Activated CD8-positive, alpha-beta T cell treated with anti-CD3 and anti-CD28 coated beads for 36 hours (primary cell): Measurements from ENCODE around the gene RACK1. TPM values are rescaled to one million over a fixed set of nuclear protein-coding genes. Genes with fewer than 3 reads are reported as not detected.
A peak's percentile ranks its signal among the peaks of the same experiment; 100 is the strongest.
"Not testable (repeated sequence)": the region's sequence is repeated elsewhere in the genome, so short reads cannot be mapped to it uniquely, and the experiment has no call there.

Experiments
- ATAC-seq: fragments of 200-7000 bp; cut with Tn5 transposase; one replicate; pipeline ENCODE4 v1.10.0; 2021; ENCODE audit warnings: mild to moderate bottlenecking, moderate library complexity
- CTCF ChIA-PET: fragments of 350-600 bp; sonication (Branson Sonifier 250); formaldehyde crosslinking; loops from one replicate; lab custom pipeline; 2021; ENCODE audit warnings: antibody characterized with exemption; lab: Charles Lee
- POLR2A ChIA-PET: fragments of 350-600 bp; sonication (Branson Sonifier 250); formaldehyde crosslinking; loops from one replicate; lab custom pipeline; 2021; ENCODE audit warnings: antibody characterized with exemption; lab: Charles Lee
- DNase-seq: peaks from one replicate; pipeline ENCODE4 v3.0.0-alpha.2; 2020
- H3K27ac Mint-ChIP-seq: one replicate; pipeline ENCODE4 v1.8.0; 2021; ENCODE audit warnings: mild to moderate bottlenecking, mixed read lengths
- H3K27me3 Mint-ChIP-seq: one replicate; pipeline ENCODE4 v1.8.0; 2021; ENCODE audit warnings: mixed read lengths
- H3K36me3 Mint-ChIP-seq: one replicate; pipeline ENCODE4 v1.8.0; 2021; ENCODE audit warnings: low read depth, mixed read lengths
- H3K4me1 Mint-ChIP-seq: one replicate; pipeline ENCODE4 v1.8.0; 2021; ENCODE audit warnings: low read depth, mixed read lengths
- H3K4me3 Mint-ChIP-seq: one replicate; pipeline ENCODE4 v1.8.0; 2021; ENCODE audit warnings: mild to moderate bottlenecking, moderate library complexity, mixed read lengths
- H3K9me3 Mint-ChIP-seq: one replicate; pipeline ENCODE4 v1.8.0; 2021; ENCODE audit warnings: mixed read lengths
- intact Hi-C: fragments of 100-400 bp; cut with micrococcal nuclease; formaldehyde crosslinking; loops from one replicate; pipeline ENCODE4 v1.10.0; 2022
- total RNA-seq, 2 experiments: library from RNA; stranded (reverse); gene quantifications; one replicate each; pipeline ENCODE4 v1.2.3, GENCODE V29; 2021
- TF ChIP-seq, protein P1 (sequence below): fragments of 200-600 bp; IDR thresholded peaks from one replicate; pipeline ENCODE4 v1.8.0; 2022; ENCODE audit warnings: antibody characterized with exemption, mild to moderate bottlenecking

The RACK1 gene
- total RNA-seq, 2 experiments from 2014 or later: 2,759 to 2,801 TPM

DNA sequence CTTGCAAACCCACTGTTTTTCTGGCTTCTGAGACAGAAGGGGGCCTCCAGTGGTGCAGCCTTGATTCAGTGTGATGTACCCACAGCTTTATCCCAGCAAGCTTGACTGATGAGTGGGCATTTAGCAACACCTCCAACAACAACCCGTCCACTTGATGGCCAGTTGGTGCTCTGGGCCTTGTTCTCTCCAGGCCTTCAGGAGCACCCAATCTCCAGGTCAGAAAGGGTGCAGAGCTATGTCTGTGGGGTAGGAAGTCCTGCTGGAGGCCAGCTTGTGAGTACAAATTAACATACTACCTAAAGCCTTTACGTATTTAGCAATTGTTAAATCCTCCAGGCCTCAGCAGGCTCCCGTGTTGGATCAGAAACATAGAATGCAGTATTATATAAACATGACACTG, 27.4 kb upstream of the RACK1 start:
- POLR2A ChIA-PET: interaction anchor here (1.0 kb wide), 1 partner anchor 19 kb away, joined by 3 read pairs; no protein-coding TSS in a partner anchor
- H3K4me1 Mint-ChIP-seq: peaks cover 2% of the 10 kb centered on the region

DNA sequence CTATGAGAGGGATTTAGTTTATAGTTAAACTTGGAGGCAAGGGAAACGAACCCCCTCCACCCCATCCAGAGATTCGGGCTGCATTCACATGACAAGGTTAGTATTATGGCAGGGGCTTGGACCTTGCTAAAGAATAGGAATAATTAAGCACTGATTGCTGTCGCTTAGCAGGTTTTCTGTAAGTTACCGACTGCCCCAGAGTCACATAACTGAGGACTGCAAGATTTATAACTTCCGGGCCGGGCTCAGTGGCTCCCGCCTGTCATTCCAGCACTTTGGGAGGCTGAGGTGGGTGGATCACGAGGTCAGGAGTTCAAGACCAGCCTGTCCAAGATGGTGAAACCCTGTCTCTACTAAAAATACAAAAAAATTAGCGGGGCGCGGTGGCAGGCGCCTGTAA, 24.2 kb upstream of the RACK1 start:
- CTCF ChIA-PET, ATAC-seq, H3K27me3 Mint-ChIP-seq, H3K4me1 Mint-ChIP-seq, H3K27ac Mint-ChIP-seq, POLR2A ChIA-PET, H3K4me3 Mint-ChIP-seq, H3K9me3 Mint-ChIP-seq, DNase-seq, intact Hi-C loops: not testable (repeated sequence)
- peaks cover 11% of the 10 kb centered on the region for H3K36me3 Mint-ChIP-seq

More for the DNA sequence above, 27.4 kb upstream of the RACK1 start:
- no peak overlapping the region for H3K4me3 Mint-ChIP-seq
- CTCF ChIA-PET: interaction anchor here (0.5 kb wide), 1 partner anchor 216 kb away, joined by 3 read pairs; no protein-coding TSS in a partner anchor
- DNase-seq (no peak), ATAC-seq (no peak)
- no peak overlapping the region for H3K27ac Mint-ChIP-seq
- no peaks in the 10 kb centered on the region for H3K9me3 Mint-ChIP-seq
- TF ChIP-seq, protein P1, sequence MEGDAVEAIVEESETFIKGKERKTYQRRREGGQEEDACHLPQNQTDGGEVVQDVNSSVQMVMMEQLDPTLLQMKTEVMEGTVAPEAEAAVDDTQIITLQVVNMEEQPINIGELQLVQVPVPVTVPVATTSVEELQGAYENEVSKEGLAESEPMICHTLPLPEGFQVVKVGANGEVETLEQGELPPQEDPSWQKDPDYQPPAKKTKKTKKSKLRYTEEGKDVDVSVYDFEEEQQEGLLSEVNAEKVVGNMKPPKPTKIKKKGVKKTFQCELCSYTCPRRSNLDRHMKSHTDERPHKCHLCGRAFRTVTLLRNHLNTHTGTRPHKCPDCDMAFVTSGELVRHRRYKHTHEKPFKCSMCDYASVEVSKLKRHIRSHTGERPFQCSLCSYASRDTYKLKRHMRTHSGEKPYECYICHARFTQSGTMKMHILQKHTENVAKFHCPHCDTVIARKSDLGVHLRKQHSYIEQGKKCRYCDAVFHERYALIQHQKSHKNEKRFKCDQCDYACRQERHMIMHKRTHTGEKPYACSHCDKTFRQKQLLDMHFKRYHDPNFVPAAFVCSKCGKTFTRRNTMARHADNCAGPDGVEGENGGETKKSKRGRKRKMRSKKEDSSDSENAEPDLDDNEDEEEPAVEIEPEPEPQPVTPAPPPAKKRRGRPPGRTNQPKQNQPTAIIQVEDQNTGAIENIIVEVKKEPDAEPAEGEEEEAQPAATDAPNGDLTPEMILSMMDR: no peak
- H3K27me3 Mint-ChIP-seq: no peaks in the 10 kb centered on the region
- no peaks in the 10 kb centered on the region for H3K36me3 Mint-ChIP-seq
- intact Hi-C loops: no loop called here

DNA sequence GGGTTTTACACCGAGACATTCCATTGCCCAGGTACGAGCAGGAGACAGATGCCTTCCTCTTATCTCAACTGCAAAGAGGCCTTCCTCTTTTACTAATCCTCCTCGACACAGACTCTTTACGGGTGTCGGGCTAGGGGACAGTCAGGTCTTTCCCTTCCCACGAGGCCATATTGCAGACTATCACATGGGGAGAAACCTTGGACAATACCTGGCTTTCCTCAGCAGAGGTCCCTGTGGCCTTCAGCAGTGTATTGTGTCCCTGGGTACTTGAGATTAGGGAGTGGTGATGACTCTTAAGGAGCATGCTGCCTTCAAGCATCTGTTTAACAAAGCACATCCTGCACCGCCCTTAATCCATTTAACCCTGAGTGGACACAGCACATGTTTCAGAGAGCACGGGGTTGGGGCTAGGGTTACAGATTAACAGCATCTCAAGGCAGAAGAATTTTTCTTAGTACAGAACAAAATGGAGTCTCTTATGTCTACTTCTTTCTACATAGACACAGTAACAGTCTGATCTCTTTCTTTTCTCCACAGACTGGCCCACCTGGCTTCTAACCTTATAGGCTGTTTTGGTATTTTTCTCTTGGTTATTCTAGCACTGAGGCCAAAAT, 23.7 kb upstream of the RACK1 start:
- H3K27ac Mint-ChIP-seq, POLR2A ChIA-PET, CTCF ChIA-PET, H3K9me3 Mint-ChIP-seq, H3K4me3 Mint-ChIP-seq, ATAC-seq, DNase-seq, H3K4me1 Mint-ChIP-seq, intact Hi-C loops, H3K27me3 Mint-ChIP-seq: not testable (repeated sequence)
- H3K36me3 Mint-ChIP-seq: peaks cover 11% of the 10 kb centered on the region

DNA sequence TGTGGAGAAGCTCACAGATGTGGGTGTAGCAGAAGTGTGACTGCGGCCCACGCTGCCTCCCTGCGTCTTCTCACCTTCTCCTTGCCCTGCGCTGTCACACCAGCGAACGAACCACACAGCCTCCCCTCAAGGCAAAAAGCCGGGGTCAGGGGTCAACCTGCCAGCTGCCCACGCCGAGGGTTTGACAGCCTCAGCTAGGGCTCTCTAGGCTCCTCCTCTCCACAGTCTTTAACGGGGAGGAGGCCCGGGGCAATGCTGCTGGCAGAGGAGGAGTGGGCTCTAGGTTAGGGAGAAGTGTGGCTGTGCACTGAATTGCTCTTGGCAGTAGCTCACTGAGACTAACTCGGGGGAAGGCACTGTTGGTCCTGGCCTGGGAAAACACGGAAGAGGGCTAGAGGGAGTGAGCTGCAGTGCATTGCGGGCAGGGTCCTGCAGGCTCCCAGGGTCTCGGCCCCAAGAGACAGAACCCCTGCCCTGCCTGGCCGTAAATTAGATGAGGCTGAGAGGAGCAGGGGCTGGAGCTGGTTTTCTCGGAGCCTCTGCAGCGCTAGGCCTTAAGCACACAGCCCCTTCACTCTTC, 21.5 kb upstream of the RACK1 start:
- Mint-ChIP-seq H3K9me3 (no peaks in the 10 kb centered on the region), H3K36me3 (peaks cover 18% of the 10 kb centered on the region), H3K4me1 (peaks cover 2% of the 10 kb centered on the region), H3K4me3 (no peak overlapping the region), H3K27ac (no peak overlapping the region), H3K27me3 (no peaks in the 10 kb centered on the region)
- intact Hi-C loops: no loop called here
- TF ChIP-seq, protein P1: no peak
- ATAC-seq (no peak), DNase-seq (no peak)
- CTCF ChIA-PET: interaction anchor here (0.8 kb wide), 1 partner anchor 13 kb away, joined by 3 read pairs; no protein-coding TSS in a partner anchor
- POLR2A ChIA-PET: interaction anchor here (0.8 to 35.9 kb wide), 3 partner anchors 32 to 113 kb away, joined by 3 to 746 read pairs (median 3); partner anchors contain the start of genes RACK1 and TRIM41

DNA sequence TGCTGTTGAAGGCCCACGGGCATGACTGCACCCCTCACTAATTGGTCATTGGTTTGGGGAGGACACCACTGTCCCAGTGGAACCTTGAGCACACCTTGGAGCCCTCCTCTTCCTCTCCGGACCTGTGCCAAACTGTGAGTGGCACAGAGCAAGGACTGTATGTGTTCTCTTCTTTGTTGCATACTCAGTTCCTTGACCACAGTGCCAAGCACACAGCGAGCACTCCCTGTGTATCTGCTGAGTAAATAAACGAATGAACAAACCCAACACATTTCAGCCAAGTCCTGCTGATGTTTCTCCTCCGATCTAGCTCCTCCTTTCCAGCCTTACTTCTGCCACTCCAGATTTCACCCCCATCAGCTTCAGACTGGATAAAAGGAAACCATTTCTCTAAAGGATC, 19.9 kb upstream of the RACK1 start:
- Mint-ChIP-seq H3K27ac (peak overlapping the region; percentile 30), H3K36me3 (peaks cover 20% of the 10 kb centered on the region), H3K4me1 (peaks cover 10% of the 10 kb centered on the region), H3K9me3 (no peaks in the 10 kb centered on the region), H3K4me3 (no peak overlapping the region), H3K27me3 (no peaks in the 10 kb centered on the region)
- intact Hi-C loops: loop anchor here (5.0 kb wide), 1 partner anchor 41 kb away; the partner anchor contains the start of gene TRIM41
- ATAC-seq (no peak), DNase-seq (no peak)
- TF ChIP-seq, protein P1: no peak
- ChIA-PET POLR2A (interaction anchor here (35.9 kb wide), 1 partner anchor 31 kb away, joined by 746 read pairs; the partner anchor contains the start of genes RACK1 and TRIM41), CTCF (no interaction called here)
